HG03521 (cell line): Measurements from ENCODE around the gene ACTG1.

Experiments
- ATAC-seq: cut with Tn5 transposase; IDR thresholded peaks from one replicate; pipeline ENCODE4 v1.9.1; 2021; ENCODE audit warnings: mild to moderate bottlenecking, moderate library complexity; ENCODE audit not compliant: unreplicated experiment

ACTG1 gene

GRCh38 chr17:81468111-81468769 lies 44.4 kb downstream of the ACTG1 start:
- ATAC-seq, result no peak

DNA sequence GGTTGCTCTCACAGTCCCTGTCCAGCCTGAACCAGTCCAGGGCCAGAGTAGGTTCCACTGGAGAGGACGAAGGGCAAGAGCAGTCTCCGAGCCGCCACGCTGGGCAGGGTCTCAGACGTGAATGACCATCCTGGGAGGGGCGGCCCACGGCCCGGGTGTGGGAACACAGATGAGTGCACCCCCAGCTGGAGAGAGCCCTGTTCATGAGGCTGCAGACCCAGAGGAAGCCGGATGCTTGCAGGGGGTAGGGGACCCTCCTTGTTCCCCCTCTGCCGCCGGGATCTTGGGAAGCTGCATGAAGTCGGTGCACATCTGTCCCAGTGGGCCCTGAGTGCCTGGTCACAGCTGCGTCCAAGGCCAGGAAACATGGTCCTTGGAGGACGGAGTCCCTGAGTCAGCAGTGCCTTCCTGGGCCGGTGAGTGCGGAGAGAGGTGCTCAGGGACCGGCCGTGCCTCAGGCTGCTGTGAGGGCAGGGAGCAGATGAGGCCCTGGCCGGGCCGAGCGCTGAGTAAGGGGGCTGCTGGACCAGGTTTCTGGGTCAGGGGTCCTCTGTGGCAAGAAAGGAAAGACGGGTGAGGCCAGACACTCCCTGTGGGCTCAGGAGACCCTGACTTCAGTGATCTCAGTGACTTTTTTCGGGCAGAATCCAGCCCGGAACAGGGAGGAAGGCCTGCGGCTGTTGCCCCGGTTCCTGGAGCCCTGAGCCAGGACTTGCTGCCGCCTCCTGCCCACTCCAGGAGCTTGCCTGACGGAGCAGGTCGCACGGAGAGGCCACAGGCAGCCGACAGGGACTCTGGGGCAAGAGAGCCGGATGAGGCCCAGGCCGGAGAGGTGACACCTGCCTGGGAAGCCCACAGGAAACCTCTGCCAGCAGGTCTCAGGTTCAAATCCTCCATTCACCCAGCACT lies 45.8 kb downstream of the ACTG1 start:
- no peak for ATAC-seq

- no peak for ATAC-seq
These were observed 46.7 kb downstream of the ACTG1 start for GRCh38 chr17:81465910-81466309.

DNA sequence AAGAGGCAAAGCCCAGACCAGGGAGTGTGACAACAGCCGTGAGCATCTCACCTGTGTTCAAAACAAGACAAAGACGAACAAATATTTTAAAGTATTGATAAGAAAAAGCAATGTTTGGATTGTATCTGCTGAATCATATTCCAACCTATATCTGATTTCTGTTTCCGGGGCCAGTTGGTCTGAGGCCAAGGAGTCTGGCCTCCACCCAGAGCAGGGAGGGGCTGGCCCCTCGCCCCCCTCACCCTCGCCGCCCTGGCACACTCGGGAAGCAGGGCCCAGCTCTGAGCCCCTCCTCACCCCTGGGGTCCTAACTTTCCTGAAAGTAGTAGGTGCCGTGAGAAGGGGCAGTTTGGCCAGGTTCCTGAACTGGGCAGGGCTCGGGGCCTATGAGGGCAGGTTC lies 48.0 kb downstream of the ACTG1 start:
- no peak for ATAC-seq

DNA sequence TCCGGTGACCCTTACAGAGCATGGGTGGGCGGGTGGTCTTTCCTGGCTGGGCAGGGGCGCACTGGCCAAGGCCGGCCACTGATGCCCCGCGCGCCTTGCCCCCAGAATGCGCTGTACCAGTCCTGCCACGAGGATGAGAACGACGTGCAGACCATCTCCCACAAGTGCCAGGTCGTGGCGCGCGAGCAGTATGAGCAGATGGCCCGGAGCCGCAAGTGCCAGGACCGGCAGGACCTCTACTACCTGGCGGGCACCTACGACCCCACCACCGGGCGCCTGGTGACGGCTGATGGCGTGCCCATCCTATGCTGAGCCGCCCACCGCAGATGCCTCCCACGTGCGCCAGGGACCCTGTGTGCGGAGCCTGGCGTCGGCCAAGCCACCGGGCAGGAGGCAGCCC lies 49.1 kb downstream of the ACTG1 start:
- ATAC-seq, result no peak

DNA sequence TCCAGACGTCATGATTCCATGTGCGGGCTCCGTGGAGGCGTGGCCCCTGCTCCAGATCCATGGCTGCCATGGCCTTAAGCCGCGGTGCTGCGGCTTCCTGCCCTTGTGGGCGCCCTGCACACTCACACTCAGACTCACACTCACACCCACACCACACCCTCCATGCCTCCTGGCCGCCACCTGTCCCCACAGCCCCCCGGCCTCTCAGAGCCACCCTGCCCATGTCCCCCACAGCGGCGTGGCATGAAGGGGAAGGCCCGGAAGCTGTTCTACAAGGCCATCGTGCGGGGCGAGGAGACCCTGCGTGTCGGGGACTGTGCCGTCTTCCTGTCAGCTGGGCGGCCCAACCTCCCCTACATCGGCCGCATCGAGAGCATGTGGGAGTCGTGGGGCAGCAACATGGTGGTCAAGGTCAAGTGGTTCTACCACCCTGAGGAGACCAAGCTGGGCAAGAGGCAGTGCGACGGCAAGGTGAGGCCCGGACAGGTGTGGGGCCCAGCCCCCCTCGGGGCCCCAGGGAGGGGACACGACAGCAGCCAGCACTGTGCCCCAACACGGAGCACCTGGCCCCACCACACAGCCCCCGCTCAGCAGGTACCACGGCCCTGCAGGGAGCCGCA lies 50.0 kb downstream of the ACTG1 start:
- no peak for ATAC-seq

DNA sequence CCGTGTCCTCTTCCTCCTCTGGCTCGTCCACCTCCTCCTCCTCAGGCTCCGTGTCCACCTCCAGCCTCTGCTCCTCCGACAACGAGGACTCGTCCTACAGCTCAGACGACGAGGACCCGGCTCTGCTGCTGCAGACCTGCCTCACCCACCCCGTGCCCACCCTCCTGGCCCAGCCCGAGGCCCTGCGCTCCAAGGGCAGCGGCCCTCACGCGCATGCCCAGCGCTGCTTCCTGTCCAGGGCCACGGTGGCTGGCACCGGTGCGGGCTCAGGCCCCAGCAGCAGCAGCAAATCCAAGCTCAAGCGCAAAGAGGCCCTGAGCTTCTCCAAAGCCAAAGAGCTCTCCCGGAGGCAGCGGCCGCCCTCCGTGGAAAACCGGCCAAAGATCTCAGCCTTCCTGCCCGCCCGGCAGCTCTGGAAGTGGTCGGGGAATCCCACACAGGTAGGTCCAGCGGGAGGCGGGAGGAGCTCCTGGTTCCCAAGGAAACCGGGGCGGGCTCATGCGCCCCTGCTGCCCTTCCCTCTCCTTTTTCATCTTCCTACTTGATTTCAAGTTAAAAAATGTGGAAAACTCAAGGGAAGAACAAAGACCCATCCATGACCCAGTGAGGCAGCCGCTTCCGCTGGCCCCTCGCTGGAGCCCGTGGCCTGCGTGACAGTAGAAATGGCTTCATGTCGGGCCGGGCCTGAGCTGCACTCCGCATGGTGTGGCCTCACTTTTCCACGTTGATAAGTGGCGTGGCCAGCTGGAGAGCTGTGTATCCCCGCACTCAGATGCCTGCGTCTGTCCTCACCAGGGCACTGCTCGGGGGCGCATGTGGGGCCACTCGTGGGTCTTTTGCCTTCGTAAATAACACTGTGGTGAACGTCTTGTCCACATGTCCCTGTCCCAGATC lies 50.7 kb downstream of the ACTG1 start:
- ATAC-seq, result no peak

DNA sequence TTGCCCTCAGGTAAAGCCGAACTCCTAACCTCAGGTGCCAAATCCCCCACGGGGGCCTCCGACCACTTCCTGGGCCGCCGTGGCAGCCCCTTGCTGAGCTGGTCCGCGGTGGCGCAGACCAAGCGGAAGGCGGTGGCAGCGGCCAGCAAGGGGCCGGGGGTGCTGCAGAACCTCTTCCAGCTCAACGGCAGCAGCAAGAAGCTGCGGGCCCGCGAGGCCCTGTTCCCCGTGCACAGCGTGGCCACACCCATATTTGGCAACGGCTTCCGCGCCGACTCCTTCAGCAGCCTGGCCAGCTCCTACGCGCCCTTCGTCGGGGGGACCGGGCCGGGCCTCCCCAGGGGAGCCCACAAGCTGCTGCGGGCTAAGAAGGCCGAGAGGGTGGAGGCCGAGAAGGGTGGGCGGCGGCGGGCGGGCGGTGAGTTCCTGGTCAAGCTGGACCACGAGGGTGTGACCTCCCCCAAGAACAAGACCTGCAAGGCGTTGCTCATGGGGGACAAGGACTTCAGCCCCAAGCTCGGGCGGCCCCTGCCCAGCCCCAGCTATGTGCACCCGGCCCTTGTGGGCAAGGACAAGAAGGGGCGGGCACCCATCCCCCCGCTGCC lies 51.6 kb downstream of the ACTG1 start:
- ATAC-seq, result no peak
